NCI-H345 (cell line): ENCODE data around the gene FYN.

ENCODE experiments used
- DNase-seq: peaks from one replicate; lab custom pipeline; 2025; lab: John Stamatoyannopoulos, UW

Gene FYN

DNA sequence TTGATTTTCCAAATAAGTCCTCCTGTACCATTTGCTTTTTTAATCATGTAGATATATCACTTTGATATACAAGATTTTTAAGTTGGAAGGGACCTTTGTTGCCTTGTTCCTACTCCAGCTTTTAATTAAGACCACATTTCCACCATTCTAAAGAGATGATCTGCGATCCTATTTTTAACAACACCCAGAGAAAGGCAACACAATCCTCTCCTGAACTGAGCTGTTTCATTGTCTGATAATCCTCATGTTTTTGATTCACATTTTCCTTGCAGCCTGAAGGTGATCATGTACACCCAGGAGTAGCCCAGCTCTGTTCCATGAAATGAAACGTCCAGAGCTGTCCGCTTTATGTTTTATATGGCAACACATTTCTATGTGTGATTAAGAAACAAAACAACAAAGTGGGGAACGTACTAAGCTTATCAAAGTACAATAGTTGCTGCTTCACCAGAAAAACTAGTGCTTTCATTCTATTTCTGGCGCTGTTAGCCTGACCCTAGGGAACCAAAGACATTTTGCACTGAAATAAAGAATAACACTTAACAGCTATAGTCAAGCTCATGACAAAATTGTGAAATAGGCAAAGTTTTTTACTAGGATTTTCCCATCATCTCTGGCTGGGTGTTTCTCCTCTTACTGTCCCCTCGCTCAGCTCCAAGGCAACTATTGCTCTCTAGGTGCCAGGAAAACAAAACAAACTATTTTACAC is 245.0 kb downstream of the FYN start:
- DNase-seq: no peak

DNA sequence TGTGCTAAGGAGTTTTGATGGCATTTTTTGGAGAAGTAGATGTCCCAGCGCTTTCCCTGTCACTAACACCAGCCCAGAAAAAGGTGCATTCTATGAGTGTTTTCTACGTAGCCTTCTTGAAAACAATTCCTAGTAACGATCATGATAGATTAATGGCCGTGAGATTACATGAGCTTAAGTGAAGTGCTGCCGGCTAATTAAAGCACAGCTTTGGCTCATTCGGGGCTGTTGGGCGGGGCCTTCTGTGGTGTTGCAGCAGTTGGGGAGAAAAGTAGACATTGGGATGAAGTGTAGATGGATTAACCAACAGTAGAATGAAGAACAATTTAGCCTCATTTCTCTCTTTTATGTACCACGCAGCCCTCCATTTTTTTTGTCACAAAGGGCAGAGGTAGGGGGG is 246.8 kb downstream of the FYN start:
- DNase-seq: no peak

DNA sequence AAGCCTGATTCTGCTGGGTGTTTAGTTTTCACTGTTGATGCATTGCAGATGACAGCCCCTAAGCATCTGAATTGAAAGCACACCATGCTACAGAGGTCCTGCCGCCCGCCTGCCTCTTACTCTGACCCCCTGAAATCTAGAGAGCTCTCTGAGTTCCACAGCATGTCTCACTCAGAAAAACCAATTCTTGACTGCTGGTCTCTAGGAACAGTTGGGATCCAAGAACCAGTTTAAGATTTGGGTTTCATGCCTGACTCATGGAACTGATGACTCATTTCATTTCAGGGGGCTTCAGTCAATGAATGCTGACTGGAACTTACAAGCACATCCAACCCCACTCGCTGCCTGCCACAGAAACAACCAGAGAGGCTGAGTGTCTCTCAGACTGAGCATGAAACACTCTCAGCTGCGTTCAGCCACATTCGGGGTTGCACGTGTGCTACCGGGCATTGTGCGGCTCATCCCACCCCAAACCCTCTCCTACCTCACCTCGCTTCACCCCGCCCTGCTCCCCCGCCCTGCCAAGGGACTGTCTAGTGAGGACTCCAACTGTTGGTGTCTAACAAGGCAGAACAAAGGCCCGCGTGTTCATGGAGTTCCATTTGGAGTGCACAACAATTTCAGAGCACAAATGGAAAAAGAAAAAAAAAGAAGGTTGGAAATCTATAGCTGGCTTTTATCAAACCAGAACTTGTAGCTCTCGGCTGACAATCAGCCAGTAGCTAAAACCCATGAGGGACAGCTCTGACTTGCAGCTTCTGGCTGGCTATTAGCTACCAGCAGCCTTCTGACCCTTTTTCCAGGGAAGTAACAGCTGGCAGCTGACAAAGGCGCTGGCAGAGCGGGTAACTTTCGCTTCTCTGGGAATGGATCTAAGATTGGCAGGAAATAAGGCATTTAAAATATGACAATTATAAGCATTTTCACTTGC is 247.5 kb downstream of the FYN start:
- peak; percentile 32 for DNase-seq

GRCh38 chr6:111625099-111625416 is 248.2 kb downstream of the FYN start:
- peak; percentile 30 for DNase-seq

- DNase-seq: no peak
Observed at GRCh38 chr6:111624401-111625098, 248.7 kb downstream of the FYN start.

DNA sequence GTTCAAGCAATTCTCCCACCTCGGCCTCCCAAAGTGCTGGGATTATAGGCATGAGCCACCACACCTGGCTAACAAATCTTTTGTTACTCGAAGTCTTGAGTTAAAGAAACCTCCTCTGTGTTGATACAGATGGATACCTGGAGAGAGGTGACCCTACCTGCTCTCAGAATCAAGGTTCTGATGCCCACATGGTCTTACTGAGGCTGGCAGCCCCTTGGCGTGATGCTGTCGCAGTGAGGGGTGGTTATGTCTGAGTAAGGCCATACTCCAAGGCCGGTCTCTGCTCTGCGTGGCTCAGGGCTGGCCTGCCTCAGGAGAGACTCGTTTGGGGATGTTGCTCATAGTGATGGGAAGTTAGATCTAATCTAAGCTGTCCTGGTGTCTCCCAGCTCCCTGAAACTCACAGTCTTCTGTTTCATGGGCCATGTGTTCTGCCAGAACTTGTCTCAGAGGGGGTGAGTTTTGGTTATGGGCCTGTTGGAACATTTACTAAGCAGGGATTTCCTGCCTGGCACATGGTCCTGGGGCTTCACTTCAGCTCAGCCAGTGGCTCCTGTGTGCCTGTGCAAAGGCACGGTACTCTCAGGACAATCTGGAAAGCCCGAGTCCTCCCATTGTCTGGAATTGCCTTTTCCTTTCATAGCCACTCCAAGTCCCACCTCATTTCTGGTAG is 250.1 kb downstream of the FYN start:
- no peak for DNase-seq

GRCh38 chr6:111620169-111620568 is 253.1 kb downstream of the FYN start:
- no peak for DNase-seq

DNA sequence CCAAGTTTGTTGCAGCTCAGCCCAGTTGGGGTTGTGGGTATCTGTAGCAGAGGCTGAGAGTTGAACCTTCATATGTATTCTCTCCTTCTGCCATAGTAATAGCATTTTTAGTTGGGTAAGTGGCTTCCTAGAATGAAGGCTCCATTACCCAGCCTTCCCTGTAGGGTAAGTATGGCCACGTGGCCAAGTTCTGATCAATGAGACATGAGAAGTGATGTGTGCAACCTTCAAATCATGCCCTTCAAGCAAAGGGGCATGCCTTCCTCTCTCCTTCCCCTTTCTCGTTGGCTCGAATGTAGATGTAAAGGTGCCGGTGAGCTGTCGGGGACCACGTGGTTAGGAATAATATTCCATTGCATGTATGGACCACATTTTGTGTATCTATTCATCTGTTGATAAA is 254.8 kb downstream of the FYN start:
- no peak for DNase-seq

DNA sequence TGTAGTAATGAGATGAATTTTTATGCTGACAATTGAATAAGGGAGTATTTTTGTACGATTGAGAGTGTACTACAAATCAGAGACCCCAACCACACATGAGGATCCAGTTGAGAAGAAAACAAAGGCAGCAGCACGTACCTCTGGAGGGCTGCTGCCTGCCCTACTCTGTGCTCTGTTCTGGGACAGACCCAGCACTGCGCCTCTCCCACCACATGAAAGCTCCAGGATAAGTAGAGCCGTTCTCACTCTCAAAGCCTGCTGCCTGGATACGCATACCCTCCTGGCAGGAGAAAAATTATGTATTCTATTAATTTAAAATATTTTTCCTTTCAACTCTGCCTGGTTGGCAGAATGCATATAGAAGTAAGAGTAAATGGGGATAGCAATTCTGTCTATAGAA is 256.1 kb downstream of the FYN start:
- no peak for DNase-seq

- DNase-seq: no peak
Observed at GRCh38 chr6:111615916-111616612, 257.2 kb downstream of the FYN start.

DNA sequence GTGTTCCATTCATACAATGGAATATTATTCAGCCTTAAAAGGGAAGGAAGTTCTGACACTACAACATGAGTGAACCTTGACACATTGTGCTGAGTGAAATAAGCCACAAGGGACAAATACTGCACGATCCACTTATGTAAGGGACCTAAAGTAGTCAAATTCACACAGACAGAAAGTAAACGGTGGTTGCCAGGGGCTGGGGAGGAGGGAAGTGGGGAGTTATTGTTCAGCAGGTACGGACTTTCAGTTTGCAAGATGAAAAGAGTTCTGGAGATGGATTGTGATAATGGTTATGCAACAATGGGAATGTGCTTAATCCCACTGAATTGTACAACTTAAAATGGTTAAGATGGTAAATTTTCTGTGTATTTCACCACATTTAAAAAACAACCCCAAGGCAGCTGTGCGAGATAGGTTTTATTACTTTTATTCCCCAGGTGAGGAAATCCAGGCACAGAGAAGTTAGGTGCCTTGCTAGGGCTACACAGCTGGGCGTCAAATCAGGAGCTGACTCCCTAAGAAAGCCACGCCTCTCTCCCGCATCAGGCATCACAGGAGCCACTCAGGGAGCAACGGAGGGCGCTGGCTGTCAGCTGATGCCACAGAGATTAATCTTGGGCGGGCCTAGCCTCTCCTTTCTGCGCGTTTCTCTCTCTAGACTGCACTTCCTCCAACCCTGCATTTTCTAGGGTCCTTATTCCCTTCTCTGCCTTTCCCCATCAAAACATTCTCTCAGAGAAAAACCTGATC is 258.2 kb downstream of the FYN start:
- DNase-seq: peak; percentile 25

DNA sequence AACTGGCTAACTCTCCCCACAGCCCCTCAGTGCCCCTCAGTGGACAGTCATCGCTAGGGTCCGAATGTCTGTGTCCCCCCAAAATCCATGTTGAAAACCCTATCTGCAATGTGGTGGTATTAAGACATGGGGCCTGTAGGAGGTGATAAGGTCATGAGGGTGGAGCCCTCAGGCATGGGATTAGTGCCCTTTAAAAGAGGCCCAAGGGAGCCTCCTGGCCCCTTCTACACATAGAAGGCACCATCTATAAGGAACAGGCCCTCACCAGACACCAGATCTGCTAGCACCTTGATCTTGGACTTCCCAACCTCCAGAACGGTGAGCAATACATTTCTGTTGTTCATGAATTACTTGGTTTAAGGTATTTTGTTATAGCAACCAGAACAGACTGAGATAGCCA is 260.9 kb downstream of the FYN start:
- no peak for DNase-seq

DNA sequence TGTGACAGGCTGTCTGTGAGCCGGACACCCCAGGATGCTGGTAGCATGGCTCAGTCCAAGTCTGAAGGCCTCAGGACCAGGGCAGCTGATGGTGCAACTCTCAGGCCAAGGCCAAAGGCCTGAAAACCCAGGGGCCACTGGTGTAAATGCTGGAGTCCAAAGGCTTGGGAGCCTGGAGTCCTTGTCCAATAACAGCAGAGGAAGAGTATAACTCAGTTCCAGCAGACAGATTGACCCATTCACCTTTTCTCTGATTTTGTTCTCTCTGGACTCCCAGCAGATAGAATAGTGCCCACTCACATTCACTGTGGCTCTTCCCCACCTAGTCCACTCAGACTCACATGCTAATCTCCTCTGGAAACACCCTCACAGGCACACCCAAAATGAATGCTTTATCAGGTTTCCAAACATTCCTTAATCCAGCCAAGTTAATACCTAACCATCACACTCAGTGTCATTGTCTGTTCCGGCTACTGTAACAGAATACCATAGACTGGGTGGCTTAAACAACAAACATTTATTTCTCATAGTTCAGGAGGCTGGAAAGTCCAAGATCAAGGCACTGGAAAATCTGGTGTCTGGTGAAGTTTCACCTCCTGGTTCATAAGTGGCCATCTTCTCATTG is 262.6 kb downstream of the FYN start:
- DNase-seq: no peak
